Measurements from ENCODE around the gene TPRG1. TPM values are rescaled to one million over a fixed set of nuclear protein-coding genes. Genes with fewer than 3 reads are reported as not detected.

TPRG1 gene
- total and polyA plus RNA-seq, 2 of the 8 experiments (the other 6 are each of a cell fraction or from before 2014, with no cell fraction given), result 0.37 to 0.47 TPM

DNA sequence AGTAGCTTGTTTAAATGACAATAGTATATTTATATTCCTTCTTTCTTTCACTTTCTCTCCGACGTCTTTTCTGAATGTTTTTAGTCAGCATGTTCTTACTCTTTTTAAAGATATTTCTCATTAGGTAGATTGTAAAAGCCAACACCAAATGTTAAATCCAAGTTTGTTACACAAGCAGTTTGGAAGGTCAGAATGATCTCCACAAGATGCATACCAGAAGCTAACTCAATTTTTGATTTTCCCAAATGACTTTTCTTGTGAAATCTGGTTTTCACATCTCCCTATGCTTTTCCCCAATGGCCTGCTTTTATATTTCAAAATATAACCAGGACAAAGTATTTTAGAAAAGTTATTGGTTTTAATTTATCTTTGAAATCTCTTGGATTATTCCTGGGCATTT lies 49.7 kb upstream of the TPRG1 start:
- H2AFZ ChIP-seq (ENCODE audit: low read length), result no peak overlapping the region
- H3K4me1 ChIP-seq (replicated peaks in 1 of 4; ENCODE audit: control insufficient read depth in 3 of 4, insufficient read depth in 4 of 4, low read length in 3 of 4), result no peaks in the 10 kb centered on the region
- no peak overlapping the region for H3K14ac ChIP-seq (ENCODE audit: insufficient read length)
- no peak overlapping the region for H4K5ac ChIP-seq (ENCODE audit: insufficient read length, low read depth, low read length)
- no peaks in the 10 kb centered on the region for H3K36me3 ChIP-seq (ENCODE audit: control insufficient read depth in 2 of 4, insufficient read depth in 4 of 4, low read length in 3 of 4)
- no peak overlapping the region for H3K56ac ChIP-seq (replicated peaks; ENCODE audit: insufficient read length, low read depth, low read length)
- no peak overlapping the region for H4K91ac ChIP-seq (replicated peaks; ENCODE audit: insufficient read length, low read length)
- H3K79me1 ChIP-seq (ENCODE audit: low read depth, low read length), result no peaks in the 10 kb centered on the region
- WGBS, 2 experiments (ENCODE audit: extremely low coverage in 1 of 2, insufficient coverage in 1 of 2, insufficient read length in 1 of 2, insufficient replicate concordance in 2 of 2, low coverage in 1 of 2, low lambda C conversion rate in 2 of 2, missing lambda C conversion rate in 1 of 2), result 85% methylated on average over 2 of the region's 2 CpGs; no CpG with 5 or more reads in 1 of the 2 experiments
- H3K23ac ChIP-seq (ENCODE audit: insufficient read length), result no peak overlapping the region
- TF ChIP-seq GABPA (IDR thresholded peaks at IDR 0.05; ENCODE audit: borderline replicate concordance, insufficient read depth, low read length), result no peak
- TF ChIP-seq RAD21 (IDR thresholded peaks at IDR 0.05 in 1 of 2, conservative IDR thresholded peaks at IDR 0.05 in 1 of 2; ENCODE audit: low read depth in 2 of 2, low read length in 2 of 2), result no peak
- TF ChIP-seq, protein P1, sequence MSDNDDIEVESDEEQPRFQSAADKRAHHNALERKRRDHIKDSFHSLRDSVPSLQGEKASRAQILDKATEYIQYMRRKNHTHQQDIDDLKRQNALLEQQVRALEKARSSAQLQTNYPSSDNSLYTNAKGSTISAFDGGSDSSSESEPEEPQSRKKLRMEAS (IDR thresholded peaks at IDR 0.05), result no peak
- TF ChIP-seq CBX5 (IDR thresholded peaks at IDR 0.05; ENCODE audit: low read depth, low read length), result no peak
- TF ChIP-seq RXRA (IDR thresholded peaks at IDR 0.05; ENCODE audit: insufficient read depth, low read depth, low read length), result no peak
- TF ChIP-seq HDAC2 (IDR thresholded peaks at IDR 0.05; ENCODE audit: borderline replicate concordance in 1 of 2, low read depth in 2 of 2, low read length in 2 of 2), result no peak
- TF ChIP-seq CREB1 (IDR thresholded peaks at IDR 0.05), result no peak
- TF ChIP-seq JUN (IDR thresholded peaks at IDR 0.05; ENCODE audit: low read depth, low read length), result no peak
- no peak for TF ChIP-seq HDAC6 (IDR thresholded peaks at IDR 0.05; ENCODE audit: low read depth, low read length)
- no peak for TF ChIP-seq POLR2AphosphoS5 (IDR thresholded peaks at IDR 0.05; ENCODE audit: low read depth, low read length)
- POLR2A ChIA-PET (ENCODE audit: partially characterized antibody), result no interaction called here
- DNase-seq (ENCODE audit: low read depth in 1 of 2, low spot score in 2 of 2) (no peak), FAIRE-seq (no peak)
- H2BK120ac ChIP-seq (replicated peaks; ENCODE audit: low read depth, low read length), result no peak overlapping the region
- H4K8ac ChIP-seq (ENCODE audit: extremely low read depth, insufficient read depth, low read length), result no peak overlapping the region
- no peaks in the 10 kb centered on the region for H3K23me2 ChIP-seq (ENCODE audit: low read depth, low read length)
- no peak overlapping the region for H3K4ac ChIP-seq (replicated peaks; ENCODE audit: insufficient read length, low read depth, low read length)
- CTCF ChIA-PET (ENCODE audit: partially characterized antibody), result interaction anchor here (0.6 to 1.0 kb wide), 2 partner anchors 24 to 27 kb away, joined by 3 to 4 read pairs; no protein-coding TSS in a partner anchor
- H3K4me3 ChIP-seq (ENCODE audit: extremely low read depth in 1 of 4, insufficient read depth in 2 of 4, low read depth in 3 of 4, low read length in 4 of 4), result no peak overlapping the region
- no peak overlapping the region for H2AK5ac ChIP-seq (ENCODE audit: low read depth, low read length)
- H2BK15ac ChIP-seq (ENCODE audit: low read length), result no peak overlapping the region
- no peak overlapping the region for H3K4me2 ChIP-seq (ENCODE audit: insufficient read depth in 1 of 2, low read depth in 2 of 2, low read length in 2 of 2)
- H3K27me3 ChIP-seq (replicated peaks in 1 of 4; ENCODE audit: control insufficient read depth in 3 of 4, extremely low read depth in 1 of 4, insufficient read depth in 3 of 4, low read length in 3 of 4), result no peaks in the 10 kb centered on the region
- no peak overlapping the region for H2BK12ac ChIP-seq (ENCODE audit: low read depth, low read length)
- H2BK5ac ChIP-seq (ENCODE audit: low read depth, low read length), result no peak overlapping the region
- no peak overlapping the region for H3K27ac ChIP-seq (ENCODE audit: low read depth, low read length)
- H4K20me1 ChIP-seq (replicated peaks in 1 of 2; ENCODE audit: control insufficient read depth in 1 of 2, insufficient read depth in 2 of 2, low read length in 2 of 2), result no peaks in the 10 kb centered on the region
- H3K79me2 ChIP-seq (ENCODE audit: control insufficient read depth in 1 of 2, insufficient read depth in 2 of 2, low read length in 2 of 2), result no peaks in the 10 kb centered on the region
- no peak overlapping the region for H2BK20ac ChIP-seq (ENCODE audit: low read length)
- no peak overlapping the region for H3K18ac ChIP-seq (ENCODE audit: extremely low read depth, low read length)
- H3K9ac ChIP-seq (replicated peaks in 1 of 4; ENCODE audit: extremely low read depth in 1 of 4, low read depth in 3 of 4, low read length in 3 of 4), result no peak overlapping the region
- 0 out of 4 replicates have a peak, but pooled peaks cover 0 to 4% of the 10 kb centered on the region in 2 experiments for H3K9me3 ChIP-seq (ENCODE audit: insufficient read depth in 2 of 2, low read depth in 1 of 2, low read length in 1 of 2)

Measured in H1 (cell line).